T-helper 2 cell treated with Interferon-gamma antibody and Interleukin-4, amounts not matched to agents 5 μg/mL and 100 μg/mL, for 36 hours (primary cell): ENCODE measurements around the gene SIGLEC1.

Experiments used
- DNase-seq: peaks from one replicate; pipeline ENCODE4 v3.0.0; 2021; ENCODE audit warnings: low spot score
- H3K27ac Mint-ChIP-seq: one replicate; pipeline ENCODE4 v1.8.0; 2021; ENCODE audit warnings: mild to moderate bottlenecking, mixed read lengths
- H3K27me3 Mint-ChIP-seq: one replicate; pipeline ENCODE4 v1.8.0; 2021; ENCODE audit warnings: low read depth, mixed read lengths
- H3K36me3 Mint-ChIP-seq: one replicate; pipeline ENCODE4 v1.8.0; 2021; ENCODE audit warnings: low read depth, mixed read lengths
- H3K4me1 Mint-ChIP-seq: one replicate; pipeline ENCODE4 v1.8.0; 2021; ENCODE audit warnings: low read depth, mixed read lengths
- H3K4me3 Mint-ChIP-seq: one replicate; pipeline ENCODE4 v1.8.0; 2022; ENCODE audit warnings: mild to moderate bottlenecking, moderate library complexity, mixed read lengths
- H3K9me3 Mint-ChIP-seq: one replicate; pipeline ENCODE4 v1.8.0; 2021; ENCODE audit warnings: mixed read lengths

The SIGLEC1 gene

DNA sequence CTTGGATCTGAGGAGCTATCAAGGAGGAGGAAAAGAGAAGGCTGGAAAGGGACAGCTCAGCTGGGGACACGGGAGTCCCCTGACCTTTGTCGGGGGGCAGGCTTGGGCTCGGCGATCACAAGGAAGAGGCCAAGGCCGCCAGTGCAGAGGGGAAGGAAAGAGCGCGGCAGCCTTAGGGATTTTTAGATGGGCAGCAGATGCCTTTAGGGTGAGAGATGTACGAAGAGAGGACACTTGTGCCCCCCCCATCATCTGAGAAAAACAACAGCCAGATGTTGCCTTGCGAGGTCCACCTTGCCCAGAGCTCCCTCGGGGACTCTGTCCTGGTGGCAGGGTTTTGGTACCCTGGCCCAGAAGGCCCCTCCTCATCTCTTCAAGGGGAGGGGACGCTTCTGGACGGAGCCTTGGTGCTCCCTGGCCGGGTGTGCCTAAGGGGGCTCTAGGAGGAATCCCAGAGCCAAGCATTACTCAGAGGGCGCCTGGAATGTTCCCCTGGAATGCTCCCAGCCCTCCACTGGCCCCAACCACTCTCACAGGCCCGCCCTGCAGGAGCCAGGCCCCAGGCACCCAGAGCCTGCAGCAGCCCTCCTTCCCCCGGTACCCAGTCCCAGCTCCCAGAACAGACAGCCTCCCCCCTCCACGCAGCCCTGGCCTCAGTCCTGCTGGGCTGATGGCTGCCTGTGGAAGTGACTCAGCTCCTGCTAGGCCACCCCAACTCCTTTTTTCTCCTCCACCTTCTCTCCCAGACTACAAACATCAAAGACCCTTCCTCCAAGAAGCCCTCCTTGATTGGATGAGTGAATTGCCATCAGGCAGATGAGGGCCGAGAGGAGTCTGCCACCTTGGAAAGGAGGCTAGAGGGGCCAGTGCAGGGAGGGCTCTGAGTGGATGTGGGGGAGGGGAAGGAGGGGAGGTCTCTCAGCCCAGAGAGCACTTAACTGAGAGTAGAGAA is 32.4 kb downstream of the SIGLEC1 start:
- H3K4me3 Mint-ChIP-seq = no peak overlapping the region
- H3K27ac Mint-ChIP-seq = no peak overlapping the region
- H3K9me3 Mint-ChIP-seq = no peaks in the 10 kb centered on the region
- no peak for DNase-seq
- H3K36me3 Mint-ChIP-seq = no peaks in the 10 kb centered on the region
- peaks cover 2% of the 10 kb centered on the region for H3K4me1 Mint-ChIP-seq
- peaks cover 61% of the 10 kb centered on the region for H3K27me3 Mint-ChIP-seq

DNA sequence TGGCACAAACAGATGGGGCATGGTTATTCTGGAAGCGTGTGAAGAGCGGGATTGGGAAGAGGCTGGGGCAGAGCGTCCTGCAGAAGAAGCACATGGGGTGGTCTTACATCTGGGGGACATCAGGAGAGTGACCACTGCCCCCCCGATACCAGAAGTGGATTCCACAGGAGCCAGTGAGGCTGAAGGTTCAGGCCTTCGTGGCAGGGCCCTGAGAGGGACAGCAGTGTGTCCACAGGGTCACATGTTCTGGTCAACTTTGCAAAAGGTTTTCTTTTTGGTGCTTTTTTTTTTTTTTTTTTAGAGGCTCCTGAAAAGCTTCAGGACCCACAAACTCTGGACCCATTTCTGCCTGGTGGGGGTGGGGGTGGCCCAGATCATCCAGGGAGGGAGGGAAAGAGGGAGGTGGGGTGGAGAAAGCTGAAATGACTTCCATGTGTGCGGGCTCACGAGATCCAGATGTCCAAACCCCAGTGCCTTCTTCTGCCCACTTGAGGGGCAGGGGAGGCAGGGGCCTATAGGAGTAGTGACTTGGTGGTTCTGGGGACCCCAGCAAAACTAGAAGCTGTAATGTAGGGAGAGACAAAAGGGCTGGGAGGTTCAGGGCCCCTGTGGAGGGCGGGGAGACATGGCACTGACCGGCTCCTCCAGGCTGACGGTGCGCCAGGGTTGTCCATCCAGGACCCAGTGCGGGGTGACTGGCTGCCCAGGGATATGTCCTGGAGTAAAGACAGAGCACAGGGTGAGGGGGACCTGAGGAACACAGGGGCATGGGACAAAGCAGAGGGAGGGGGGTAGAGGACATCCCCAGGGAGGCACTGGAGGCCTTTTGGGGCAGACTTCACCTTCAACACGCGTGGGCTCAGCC is 33.3 kb downstream of the SIGLEC1 start:
- no peak overlapping the region for H3K27ac Mint-ChIP-seq
- peaks cover 62% of the 10 kb centered on the region for H3K27me3 Mint-ChIP-seq

DNA sequence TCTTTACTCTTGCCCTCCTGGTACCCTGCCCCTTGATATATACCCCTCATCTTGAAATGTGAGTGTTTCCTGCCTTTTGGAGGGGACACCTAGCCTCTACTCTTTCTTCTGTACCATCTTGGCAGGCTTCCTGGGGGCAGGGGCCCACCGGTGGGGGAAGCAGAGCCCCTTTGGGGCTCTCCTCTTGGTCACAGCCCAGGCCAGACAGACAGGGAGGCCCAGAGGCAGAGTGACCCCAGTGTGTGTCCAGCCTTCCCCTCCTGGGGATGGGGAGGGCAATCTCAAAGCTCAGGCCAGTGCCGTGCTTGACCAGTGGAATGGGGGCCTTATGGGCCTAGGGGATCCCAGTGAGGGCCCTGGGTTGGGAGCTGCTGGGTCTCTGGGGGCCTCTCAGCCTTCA is 34.2 kb downstream of the SIGLEC1 start:
- H3K27ac Mint-ChIP-seq = no peak overlapping the region
- peaks cover 2% of the 10 kb centered on the region for H3K4me1 Mint-ChIP-seq
- no peaks in the 10 kb centered on the region for H3K36me3 Mint-ChIP-seq
- H3K9me3 Mint-ChIP-seq = no peaks in the 10 kb centered on the region
- H3K27me3 Mint-ChIP-seq = peaks cover 59% of the 10 kb centered on the region
- no peak overlapping the region for H3K4me3 Mint-ChIP-seq
- DNase-seq = no peak

More for the DNA sequence above, 33.3 kb downstream of the SIGLEC1 start:
- H3K36me3 Mint-ChIP-seq = no peaks in the 10 kb centered on the region
- no peaks in the 10 kb centered on the region for H3K9me3 Mint-ChIP-seq
- H3K4me3 Mint-ChIP-seq = no peak overlapping the region
- H3K4me1 Mint-ChIP-seq = peaks cover 2% of the 10 kb centered on the region
- no peak for DNase-seq

DNA sequence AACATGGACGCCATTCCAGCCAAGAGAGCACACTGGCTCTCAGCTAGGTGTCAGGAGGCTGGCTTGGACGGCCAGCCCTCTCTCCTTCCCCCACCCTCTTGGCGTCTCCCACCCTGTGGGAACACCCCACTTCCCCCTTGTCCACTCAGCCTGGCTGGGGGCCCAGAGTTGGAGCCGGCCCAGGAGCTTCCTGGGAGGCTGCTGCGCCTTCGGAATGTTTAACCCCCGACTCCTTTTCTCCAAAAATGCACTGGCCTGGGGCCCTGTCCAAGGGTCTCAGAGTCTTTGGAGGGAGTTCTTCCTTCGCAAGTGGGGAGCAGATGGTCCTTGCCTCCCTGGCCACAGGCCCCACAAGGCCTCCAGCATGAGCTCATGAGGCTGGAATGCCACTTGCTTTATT is 34.7 kb downstream of the SIGLEC1 start:
- H3K27ac Mint-ChIP-seq = no peak overlapping the region
- H3K36me3 Mint-ChIP-seq = no peaks in the 10 kb centered on the region
- no peak overlapping the region for H3K4me3 Mint-ChIP-seq
- no peaks in the 10 kb centered on the region for H3K9me3 Mint-ChIP-seq
- no peak for DNase-seq
- H3K27me3 Mint-ChIP-seq = peaks cover 58% of the 10 kb centered on the region
- peaks cover 4% of the 10 kb centered on the region for H3K4me1 Mint-ChIP-seq

DNA sequence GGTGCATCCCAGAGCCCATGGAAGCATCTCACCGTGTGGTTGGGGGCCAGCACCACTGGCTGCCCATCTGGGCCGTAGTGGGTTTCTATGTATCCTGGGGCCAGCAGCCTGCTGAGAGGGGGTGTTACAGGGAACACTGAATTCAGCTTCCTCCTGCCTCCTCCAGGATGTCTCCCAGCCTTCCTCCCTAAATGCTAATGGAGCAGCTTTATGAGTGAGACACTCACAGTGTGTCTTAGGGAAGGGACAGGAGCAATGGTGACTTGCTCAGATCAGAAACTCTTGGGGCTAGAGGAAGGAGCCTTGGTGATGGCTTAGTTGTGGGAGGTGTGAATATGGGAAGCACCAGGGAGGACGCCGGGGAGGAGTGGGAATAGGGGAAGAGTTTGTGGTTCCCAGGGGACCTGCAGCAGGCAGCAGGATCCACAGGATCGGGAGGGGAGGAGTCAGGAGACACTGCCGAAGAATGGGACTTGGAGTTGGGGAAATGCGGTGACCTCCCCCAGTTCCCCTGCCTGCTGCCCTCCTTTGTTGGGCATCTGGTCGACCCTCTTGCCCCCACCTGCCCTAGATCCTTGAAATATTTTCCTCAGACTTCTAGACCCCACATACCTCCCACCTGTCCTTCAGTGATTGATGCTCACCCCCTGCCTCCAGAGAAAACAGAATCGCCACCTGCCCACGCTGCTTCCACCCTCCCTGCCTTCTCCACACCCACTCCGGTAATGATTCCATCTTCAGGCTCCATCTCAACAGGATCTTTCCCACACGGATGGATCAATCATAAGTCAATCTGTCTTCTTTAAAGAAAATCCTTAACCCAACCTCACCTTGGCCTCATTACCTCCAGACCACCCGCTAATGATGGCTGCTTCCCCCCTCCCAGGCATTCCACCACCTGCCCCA is 37.2 kb downstream of the SIGLEC1 start:
- Mint-ChIP-seq H3K4me3 (no peak overlapping the region), H3K27ac (no peak overlapping the region), H3K9me3 (no peaks in the 10 kb centered on the region), H3K4me1 (peaks cover 6% of the 10 kb centered on the region), H3K27me3 (peaks cover 50% of the 10 kb centered on the region), H3K36me3 (no peaks in the 10 kb centered on the region)
- DNase-seq = no peak

DNA sequence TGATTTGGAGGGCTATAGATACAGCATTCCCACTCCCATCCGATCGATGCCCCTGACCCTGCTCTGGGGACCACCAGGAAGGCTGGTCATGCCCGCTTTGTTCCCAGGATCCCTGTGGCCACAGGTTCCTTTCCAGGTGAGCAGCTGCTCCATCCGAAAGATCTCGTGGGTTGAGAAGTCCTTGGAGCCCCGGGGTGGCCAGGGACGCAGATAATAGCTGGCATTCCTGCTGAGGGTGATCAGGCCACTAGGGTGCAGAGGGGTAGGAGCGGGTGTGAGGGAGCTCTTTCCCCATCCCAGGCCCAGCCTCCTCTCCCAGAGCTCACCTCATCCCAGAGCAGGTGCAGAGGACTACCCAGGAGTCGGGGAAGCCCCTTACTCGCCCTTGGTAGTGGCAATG is 38.0 kb downstream of the SIGLEC1 start:
- Mint-ChIP-seq H3K27ac (no peak overlapping the region), H3K9me3 (no peaks in the 10 kb centered on the region), H3K4me1 (peaks cover 6% of the 10 kb centered on the region), H3K4me3 (no peak overlapping the region), H3K27me3 (peaks cover 50% of the 10 kb centered on the region), H3K36me3 (no peaks in the 10 kb centered on the region)
- no peak for DNase-seq

DNA sequence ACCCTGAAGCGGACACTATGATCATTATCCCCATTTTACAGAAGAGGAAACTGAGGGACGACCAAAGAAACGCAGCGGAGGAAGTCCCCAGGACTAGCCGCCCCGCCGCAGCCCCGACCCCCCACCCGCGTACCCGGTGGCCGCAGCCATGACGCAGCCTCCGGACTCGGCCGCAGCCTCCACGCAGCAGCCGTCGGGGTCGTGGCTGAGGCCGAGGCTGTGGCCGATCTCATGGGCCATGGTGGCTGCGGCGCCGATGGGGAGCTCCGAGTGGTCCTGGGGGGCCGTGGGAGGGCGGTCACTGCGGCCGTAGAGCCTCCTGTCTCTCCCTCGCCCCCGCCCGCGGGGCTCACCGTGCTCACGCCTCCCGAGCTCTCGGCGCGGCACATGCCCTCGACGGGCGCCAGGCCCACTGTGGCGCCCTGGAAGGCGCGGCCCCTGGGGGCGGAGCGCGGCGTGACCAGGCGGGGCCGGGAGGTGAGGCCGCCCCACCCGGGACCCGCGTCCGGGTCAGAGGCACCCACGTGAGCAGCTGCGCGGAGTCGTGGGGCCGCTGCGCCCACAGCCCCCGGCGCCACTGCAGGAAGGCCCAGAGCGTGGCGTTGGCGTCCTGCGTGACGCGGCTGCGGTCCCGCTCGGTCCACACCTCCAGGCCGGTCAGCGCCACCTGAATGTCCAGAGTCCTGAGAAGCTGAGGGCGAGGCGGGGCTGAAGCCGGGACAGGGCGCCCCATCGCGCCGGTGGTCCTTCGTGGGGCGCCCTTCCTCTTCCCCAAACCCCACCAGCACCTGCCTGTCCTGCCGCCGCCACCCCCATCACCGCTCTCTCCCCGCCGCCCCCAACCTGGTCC is 39.0 kb downstream of the SIGLEC1 start:
- H3K9me3 Mint-ChIP-seq = no peaks in the 10 kb centered on the region
- DNase-seq = no peak
- no peaks in the 10 kb centered on the region for H3K36me3 Mint-ChIP-seq
- no peak overlapping the region for H3K27ac Mint-ChIP-seq
- H3K4me1 Mint-ChIP-seq = peaks cover 6% of the 10 kb centered on the region
- H3K27me3 Mint-ChIP-seq = peaks cover 50% of the 10 kb centered on the region
- no peak overlapping the region for H3K4me3 Mint-ChIP-seq

DNA sequence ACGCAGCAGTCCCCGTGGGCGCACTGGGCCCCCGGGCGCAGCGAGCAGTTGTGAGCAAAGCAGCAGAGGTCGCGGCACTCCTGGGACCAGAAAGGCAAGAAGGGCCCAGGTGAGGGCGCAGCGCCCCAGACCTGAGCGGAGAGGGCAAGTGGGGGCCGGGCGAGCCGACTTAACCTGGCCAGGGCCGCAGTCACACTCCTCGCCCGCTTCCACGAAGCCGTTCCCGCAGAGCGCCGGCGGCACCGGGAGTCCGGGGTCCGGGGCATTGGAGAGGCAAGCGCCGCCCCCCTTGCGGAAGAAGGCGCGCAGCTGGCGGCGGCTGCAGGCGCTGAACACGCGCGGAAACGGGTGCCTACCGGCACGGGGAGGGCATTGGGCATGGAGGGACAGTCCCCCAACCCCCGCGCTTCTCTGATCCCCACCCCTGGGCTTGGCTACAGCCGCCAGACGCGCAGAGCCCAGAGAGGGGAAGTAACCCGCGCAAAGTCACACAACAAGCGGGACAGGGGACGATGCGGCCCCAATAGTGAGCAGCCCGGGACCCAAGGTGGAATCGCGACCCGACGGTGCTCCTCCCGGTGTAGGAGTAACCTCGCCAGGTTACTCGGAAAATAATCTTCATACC is 39.7 kb downstream of the SIGLEC1 start:
- H3K4me3 Mint-ChIP-seq = no peak overlapping the region
- peaks cover 46% of the 10 kb centered on the region for H3K27me3 Mint-ChIP-seq
- H3K27ac Mint-ChIP-seq = no peak overlapping the region
- peaks cover 6% of the 10 kb centered on the region for H3K4me1 Mint-ChIP-seq
- DNase-seq = no peak
- H3K36me3 Mint-ChIP-seq = no peaks in the 10 kb centered on the region
- H3K9me3 Mint-ChIP-seq = no peaks in the 10 kb centered on the region

DNA sequence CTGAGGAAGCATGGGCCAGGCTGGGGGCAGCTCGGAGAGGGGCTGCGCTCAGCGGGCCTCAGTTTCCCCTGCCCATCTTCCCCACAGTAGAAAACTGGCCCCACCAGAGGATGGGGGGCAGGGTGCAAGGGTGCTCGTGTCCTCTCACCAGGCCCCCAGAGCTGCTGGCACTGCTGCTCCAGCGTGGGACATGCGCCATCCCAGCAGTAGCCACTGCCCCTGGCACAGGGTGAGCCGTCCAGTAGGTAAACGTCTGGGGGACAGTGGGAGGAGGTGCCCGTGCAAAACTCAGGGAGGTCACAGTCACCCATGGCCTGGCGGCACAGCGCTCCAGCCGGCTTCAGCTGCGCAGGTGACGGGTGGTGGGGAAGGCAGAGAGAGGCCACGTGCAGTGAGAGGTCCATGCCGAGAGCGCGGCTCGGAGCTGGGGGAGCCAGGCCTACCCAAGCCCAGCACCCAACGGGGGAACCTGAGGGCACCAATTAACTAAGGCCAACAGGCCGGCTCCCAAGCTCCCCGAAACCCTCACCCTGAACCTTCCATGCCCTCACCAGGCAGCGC is 40.3 kb downstream of the SIGLEC1 start:
- peaks cover 48% of the 10 kb centered on the region for H3K27me3 Mint-ChIP-seq
- H3K4me3 Mint-ChIP-seq = no peak overlapping the region
- DNase-seq = no peak
- H3K9me3 Mint-ChIP-seq = no peaks in the 10 kb centered on the region
- H3K36me3 Mint-ChIP-seq = no peaks in the 10 kb centered on the region
- H3K27ac Mint-ChIP-seq = no peak overlapping the region
- H3K4me1 Mint-ChIP-seq = peaks cover 10% of the 10 kb centered on the region

DNA sequence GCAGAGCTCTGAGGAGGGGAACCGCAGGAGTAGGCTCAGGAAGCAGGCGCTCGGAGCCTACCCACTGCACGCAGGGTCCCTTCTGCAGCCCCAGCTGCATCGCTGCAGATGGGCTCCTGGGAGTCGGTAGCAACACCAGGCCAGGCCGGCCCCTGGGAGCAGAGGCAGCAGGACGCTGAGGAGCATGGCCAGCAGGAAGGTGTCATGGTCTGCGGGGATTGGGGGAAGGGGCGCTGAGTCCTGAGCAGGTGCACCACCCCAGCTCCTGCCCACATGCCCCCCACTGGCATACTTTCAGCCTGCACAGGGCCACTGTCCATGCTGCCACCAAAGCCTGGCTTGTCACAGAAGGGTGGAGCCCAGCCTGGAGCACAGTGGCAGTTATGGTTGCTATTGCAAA is 41.5 kb downstream of the SIGLEC1 start:
- peaks cover 40% of the 10 kb centered on the region for H3K27me3 Mint-ChIP-seq
- H3K36me3 Mint-ChIP-seq = no peaks in the 10 kb centered on the region
- no peak overlapping the region for H3K27ac Mint-ChIP-seq
- no peak for DNase-seq
- H3K9me3 Mint-ChIP-seq = no peaks in the 10 kb centered on the region
- H3K4me1 Mint-ChIP-seq = peaks cover 15% of the 10 kb centered on the region
- H3K4me3 Mint-ChIP-seq = no peak overlapping the region

DNA sequence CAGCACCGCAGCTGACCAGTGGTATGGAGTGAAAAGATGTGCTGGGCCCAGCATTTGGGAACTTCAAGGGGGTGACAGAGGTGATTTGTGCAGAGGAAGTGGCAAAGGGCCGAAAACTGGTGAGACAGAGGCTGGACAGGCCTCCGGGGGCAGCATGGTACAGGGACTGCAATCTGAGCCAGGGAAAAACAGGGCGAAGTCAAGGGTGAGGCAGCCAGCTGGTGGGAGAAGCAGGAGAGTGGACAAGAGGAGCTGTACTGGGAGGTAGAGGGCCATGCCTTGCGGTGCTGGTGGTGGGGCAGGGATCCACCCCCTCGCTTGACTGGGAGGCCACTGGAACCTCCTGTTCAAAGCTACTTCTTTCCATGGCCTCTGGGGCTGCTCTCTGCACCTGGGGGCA is 41.9 kb downstream of the SIGLEC1 start:
- no peak overlapping the region for H3K4me3 Mint-ChIP-seq
- no peaks in the 10 kb centered on the region for H3K9me3 Mint-ChIP-seq
- peaks cover 37% of the 10 kb centered on the region for H3K27me3 Mint-ChIP-seq
- no peaks in the 10 kb centered on the region for H3K36me3 Mint-ChIP-seq
- peaks cover 17% of the 10 kb centered on the region for H3K4me1 Mint-ChIP-seq
- DNase-seq = no peak
- no peak overlapping the region for H3K27ac Mint-ChIP-seq

DNA sequence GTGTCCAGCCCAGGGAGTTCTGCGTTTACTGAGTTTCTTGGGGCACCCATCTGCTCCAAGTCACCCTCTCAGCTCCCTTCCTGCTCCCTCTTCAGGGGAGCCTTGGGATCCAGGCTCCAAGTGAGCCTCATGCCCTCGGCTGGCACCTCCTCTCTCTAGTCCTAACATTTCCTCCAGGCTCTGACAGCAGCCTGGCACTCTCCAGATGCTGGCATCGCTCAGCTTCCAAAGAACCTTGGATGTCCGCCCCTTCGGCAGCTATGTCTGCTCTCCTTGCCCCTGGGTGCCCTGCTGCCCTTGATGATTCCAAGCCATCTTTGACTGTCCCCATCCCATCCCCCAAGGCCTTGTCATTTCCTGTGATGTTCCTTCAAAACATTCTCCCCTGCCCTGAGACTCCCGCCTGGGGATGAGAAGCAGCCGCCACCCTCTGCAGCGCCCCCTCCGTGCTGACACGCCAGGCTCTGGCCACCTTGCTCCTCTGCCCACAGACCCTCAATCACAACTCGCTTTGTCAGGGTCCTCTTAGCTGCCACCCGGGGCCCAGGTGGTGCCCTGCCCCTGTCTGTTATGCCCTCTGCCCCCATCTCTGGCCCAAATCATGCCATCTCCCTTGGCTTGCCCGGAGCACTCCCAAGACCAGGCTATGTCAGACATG is 42.6 kb downstream of the SIGLEC1 start:
- Mint-ChIP-seq H3K4me3 (no peak overlapping the region), H3K9me3 (no peaks in the 10 kb centered on the region), H3K36me3 (no peaks in the 10 kb centered on the region), H3K27ac (no peak overlapping the region), H3K27me3 (peaks cover 34% of the 10 kb centered on the region), H3K4me1 (peaks cover 22% of the 10 kb centered on the region)
- DNase-seq = no peak
